AG09309 (cell line): Measurements from ENCODE around the gene RPUSD4.

Experiments used
- DNase-seq: peaks from one replicate; pipeline ENCODE4 v3.0.0-alpha.2; 2010; ENCODE audit warnings: low read depth
- H3K4me3 ChIP-seq: 2 replicates; pipeline ENCODE4 v1.5.1; 2011; ENCODE audit warnings: mild to moderate bottlenecking, low read depth, low read length, moderate library complexity; ENCODE audit not compliant: control insufficient read depth
- CTCF ChIP-seq: IDR thresholded peaks from 2 replicates; pipeline ENCODE4 v1.5.1; 2011; ENCODE audit warnings: mild to moderate bottlenecking, low read depth, low read length, inconsistent platforms; ENCODE audit not compliant: insufficient read depth, control insufficient read depth; ENCODE audit errors: missing control alignments

Gene RPUSD4

GRCh38 chr11:126154691-126155090, 56.8 kb downstream of the RPUSD4 start:
- no peak for TF ChIP-seq CTCF
- DNase-seq = no peak
- no peak overlapping the region for H3K4me3 ChIP-seq

- H3K4me3 ChIP-seq = no peak overlapping the region
- TF ChIP-seq CTCF = no peak
- DNase-seq = no peak
Measured at GRCh38 chr11:126153972-126154371, 57.5 kb downstream of the RPUSD4 start.

- no peak overlapping the region for H3K4me3 ChIP-seq
- DNase-seq = no peak
- TF ChIP-seq CTCF = no peak
Measured at GRCh38 chr11:126153006-126153405, 58.4 kb downstream of the RPUSD4 start.

GRCh38 chr11:126152586-126152985, 58.9 kb downstream of the RPUSD4 start:
- no peak overlapping the region for H3K4me3 ChIP-seq
- DNase-seq = no peak
- no peak for TF ChIP-seq CTCF

GRCh38 chr11:126152152-126152551, 59.3 kb downstream of the RPUSD4 start:
- no peak for DNase-seq
- TF ChIP-seq CTCF = no peak
- H3K4me3 ChIP-seq = no peak overlapping the region
